Activated CD8-positive, alpha-beta memory T cell treated with anti-CD3 and anti-CD28 coated beads, Interleukin-2, amount 10 ng/mL, durations not matched to agents 7 days and 5 days (primary cell): ENCODE results near the gene RPS25. TPM values are rescaled to one million over a fixed set of nuclear protein-coding genes. Genes with fewer than 3 reads are reported as not detected.
"Not testable (repeated sequence)": the region's sequence is repeated elsewhere in the genome, so short reads cannot be mapped to it uniquely, and the experiment has no call there.

Experiments
- ATAC-seq: fragments of 150-1000 bp; cut with Tn5 transposase; one replicate; pipeline ENCODE4 v1.10.0; 2021; ENCODE audit warnings: moderate library complexity
- CTCF ChIA-PET: fragments of 350-600 bp; sonication (Branson Sonifier 250); formaldehyde crosslinking; loops from one replicate; lab custom pipeline; 2021; ENCODE audit warnings: antibody characterized with exemption; lab: Charles Lee
- DNase-seq: peaks from one replicate; pipeline ENCODE4 v3.0.0-alpha.2; 2020
- H3K27ac Mint-ChIP-seq: one replicate; pipeline ENCODE4 v1.8.0; 2021; ENCODE audit warnings: mild to moderate bottlenecking, mixed read lengths
- H3K27me3 Mint-ChIP-seq: one replicate; pipeline ENCODE4 v1.8.0; 2021; ENCODE audit warnings: mixed read lengths
- H3K36me3 Mint-ChIP-seq: one replicate; pipeline ENCODE4 v1.8.0; 2021; ENCODE audit warnings: mild to moderate bottlenecking, mixed read lengths
- H3K4me1 Mint-ChIP-seq: one replicate; pipeline ENCODE4 v1.8.0; 2021; ENCODE audit warnings: mixed read lengths
- H3K4me3 Mint-ChIP-seq: one replicate; pipeline ENCODE4 v1.8.0; 2021; ENCODE audit warnings: mild to moderate bottlenecking, moderate library complexity, mixed read lengths
- H3K9me3 Mint-ChIP-seq: one replicate; pipeline ENCODE4 v1.8.0; 2022; ENCODE audit warnings: low read depth, mixed read lengths
- total RNA-seq, 2 experiments: library from RNA; stranded (reverse); gene quantifications; one replicate each; pipeline ENCODE4 v1.2.3, GENCODE V29; 2021

The RPS25 gene
- total RNA-seq, 2 experiments from 2014 or later: 945 to 1,070 TPM

DNA sequence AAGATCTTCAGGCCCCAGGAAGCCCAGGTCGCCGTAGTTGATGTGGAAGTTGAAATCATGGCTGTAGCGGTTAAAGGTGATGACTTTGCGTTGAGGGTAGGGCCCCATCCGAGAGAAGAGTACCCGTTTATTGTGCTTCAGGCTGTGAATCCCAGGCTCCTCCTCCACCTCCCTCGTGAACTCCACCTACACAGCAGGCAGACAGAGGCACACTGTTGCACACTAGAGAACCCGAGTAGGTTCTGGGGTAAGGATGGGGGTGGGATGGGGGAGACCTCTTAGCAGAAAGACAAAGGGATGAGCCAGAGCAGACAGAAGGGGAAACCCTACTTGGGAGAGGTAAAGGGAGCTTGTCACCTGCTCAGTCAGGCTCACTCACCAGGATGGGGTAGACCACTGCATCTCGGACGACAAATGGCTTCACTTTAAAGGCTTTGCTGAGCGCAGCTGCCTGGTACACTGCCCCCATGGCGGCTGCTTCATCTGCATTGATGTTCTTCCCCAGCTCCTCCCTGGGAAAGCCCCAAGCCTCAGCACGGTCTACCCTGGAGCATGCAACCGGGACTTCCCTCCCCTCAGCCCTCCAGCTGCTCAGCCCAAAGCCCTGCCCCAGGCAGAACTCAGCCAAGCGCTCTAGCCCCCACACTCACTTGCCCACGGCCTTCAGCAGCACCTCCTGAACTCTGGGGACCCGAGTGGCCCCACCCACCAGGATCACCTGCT is 33.5 kb upstream of the RPS25 start:
- no peak overlapping the region for H3K4me3 Mint-ChIP-seq
- peak overlapping the region; percentile 18 for H3K27ac Mint-ChIP-seq
- H3K27me3 Mint-ChIP-seq: no peaks in the 10 kb centered on the region
- ATAC-seq (no peak), DNase-seq (no peak)
- CTCF ChIA-PET: interaction anchor here (1.2 to 2.5 kb wide), 3 partner anchors 13 to 362 kb away, joined by 3 to 8 read pairs (median 3); partner anchors contain the start of gene VPS11
- H3K4me1 Mint-ChIP-seq: peaks cover 40% of the 10 kb centered on the region
- H3K36me3 Mint-ChIP-seq: peaks cover 45% of the 10 kb centered on the region
- no peaks in the 10 kb centered on the region for H3K9me3 Mint-ChIP-seq

GRCh38 chr11:119049081-119049480 is 30.9 kb upstream of the RPS25 start:
- H3K27ac Mint-ChIP-seq: peak overlapping the region; percentile 29
- H3K9me3 Mint-ChIP-seq: no peaks in the 10 kb centered on the region
- no peak for DNase-seq
- CTCF ChIA-PET: interaction anchor here (2.4 kb wide), 1 partner anchor 17 kb away, joined by 10 read pairs; the partner anchor contains the start of gene SLC37A4
- no peak for ATAC-seq
- H3K4me1 Mint-ChIP-seq: peaks cover 25% of the 10 kb centered on the region
- no peak overlapping the region for H3K4me3 Mint-ChIP-seq
- peaks cover 46% of the 10 kb centered on the region for H3K36me3 Mint-ChIP-seq
- no peaks in the 10 kb centered on the region for H3K27me3 Mint-ChIP-seq

DNA sequence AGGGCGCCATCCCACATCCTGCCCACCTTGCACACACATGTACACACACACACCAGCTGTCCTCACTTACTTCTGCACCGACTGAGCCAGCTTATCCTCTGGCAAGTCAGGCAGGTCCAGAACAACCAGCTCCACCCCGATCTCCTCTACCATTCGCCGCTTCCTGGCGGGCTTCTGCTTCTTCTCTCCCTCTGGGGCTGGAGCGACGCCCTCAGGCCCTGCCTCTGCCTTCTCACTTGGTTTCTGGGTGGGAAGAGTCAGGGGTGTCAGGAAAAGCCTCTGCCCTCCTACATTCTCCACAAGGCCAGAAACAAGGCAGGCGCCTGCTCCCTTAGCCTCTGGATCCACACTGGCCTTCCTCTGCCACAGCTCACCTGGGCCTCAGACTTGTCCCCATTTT is 30.5 kb upstream of the RPS25 start:
- H3K9me3 Mint-ChIP-seq: no peaks in the 10 kb centered on the region
- H3K36me3 Mint-ChIP-seq: peaks cover 42% of the 10 kb centered on the region
- DNase-seq: no peak
- CTCF ChIA-PET: interaction anchor here (1.2 to 2.4 kb wide), 2 partner anchors 17 to 19 kb away, joined by 3 to 10 read pairs; partner anchors contain the start of genes SLC37A4 and VPS11
- no peak overlapping the region for H3K4me3 Mint-ChIP-seq
- H3K4me1 Mint-ChIP-seq: peaks cover 25% of the 10 kb centered on the region
- peak overlapping the region; percentile 29 for H3K27ac Mint-ChIP-seq
- ATAC-seq: no peak
- H3K27me3 Mint-ChIP-seq: no peaks in the 10 kb centered on the region

DNA sequence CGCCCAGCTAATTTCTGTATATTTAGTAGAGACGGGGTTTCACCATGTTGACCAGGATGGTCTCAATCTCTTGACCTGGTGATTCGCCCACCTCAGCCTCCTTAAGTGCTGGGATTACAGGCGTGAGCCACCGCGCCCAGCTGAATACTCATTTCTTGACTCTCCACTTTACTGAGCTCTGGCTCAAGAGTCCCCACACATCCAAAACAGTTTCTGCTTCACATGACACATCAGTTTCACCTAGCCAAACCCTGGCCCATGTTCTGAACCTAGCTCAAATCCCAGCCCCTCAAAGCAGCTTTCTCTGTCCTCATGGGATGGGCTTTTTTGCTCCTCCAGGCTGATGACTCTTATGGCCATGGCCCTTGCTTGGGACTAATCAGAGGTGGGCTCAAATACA is 29.1 kb upstream of the RPS25 start:
- ATAC-seq: no peak

GRCh38 chr11:119046489-119046888 is 28.3 kb upstream of the RPS25 start:
- DNase-seq (no peak), ATAC-seq (no peak)
- peaks cover 18% of the 10 kb centered on the region for H3K4me1 Mint-ChIP-seq
- CTCF ChIA-PET: interaction anchor here (1.6 kb wide), 1 partner anchor 254 kb away, joined by 3 read pairs; no protein-coding TSS in a partner anchor
- no peak overlapping the region for H3K27ac Mint-ChIP-seq
- H3K36me3 Mint-ChIP-seq: peaks cover 28% of the 10 kb centered on the region
- no peaks in the 10 kb centered on the region for H3K9me3 Mint-ChIP-seq
- no peaks in the 10 kb centered on the region for H3K27me3 Mint-ChIP-seq
- H3K4me3 Mint-ChIP-seq: no peak overlapping the region

More for the DNA sequence above, 29.1 kb upstream of the RPS25 start:
- no peak overlapping the region for H3K4me3 Mint-ChIP-seq
- no peaks in the 10 kb centered on the region for H3K9me3 Mint-ChIP-seq
- no peak overlapping the region for H3K27ac Mint-ChIP-seq
- H3K27me3 Mint-ChIP-seq: no peaks in the 10 kb centered on the region
- H3K4me1 Mint-ChIP-seq: peaks cover 18% of the 10 kb centered on the region
- CTCF ChIA-PET: interaction anchor here (1.2 to 2.4 kb wide), 3 partner anchors 9 to 20 kb away, joined by 3 to 10 read pairs (median 3); partner anchors contain the start of genes SLC37A4 and VPS11
- H3K36me3 Mint-ChIP-seq: peaks cover 31% of the 10 kb centered on the region
- no peak for DNase-seq

GRCh38 chr11:119044708-119045107 is 26.6 kb upstream of the RPS25 start:
- Mint-ChIP-seq H3K36me3 (peaks cover 25% of the 10 kb centered on the region), H3K27ac (no peak overlapping the region), H3K27me3 (no peaks in the 10 kb centered on the region), H3K4me3 (no peak overlapping the region), H3K9me3 (no peaks in the 10 kb centered on the region), H3K4me1 (peaks cover 18% of the 10 kb centered on the region)
- ATAC-seq (no peak), DNase-seq (no peak)
- CTCF ChIA-PET: interaction anchor here (2.5 to 3.3 kb wide), 2 partner anchors 11 to 12 kb away, joined by 9 read pairs; partner anchors contain the start of gene HYOU1

DNA sequence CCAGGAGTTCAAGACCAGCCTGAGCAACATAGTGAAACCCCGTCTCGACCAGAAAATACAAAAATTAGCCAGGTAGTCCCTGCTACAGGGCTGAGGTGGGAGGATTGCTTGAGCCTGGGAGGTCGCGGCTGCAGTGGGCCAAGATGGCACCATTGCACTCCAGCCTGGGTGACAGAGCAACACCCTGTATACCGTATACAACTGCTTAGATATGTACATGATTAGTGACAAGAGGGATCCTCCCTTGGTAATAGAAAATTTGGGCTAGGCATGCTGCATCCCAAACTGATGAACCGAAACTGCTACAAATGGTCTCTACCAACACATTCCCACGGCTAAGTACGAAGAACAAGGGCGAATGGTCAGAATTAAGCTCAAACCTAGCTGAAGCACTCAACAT is 24.8 kb upstream of the RPS25 start:
- peaks cover 6% of the 10 kb centered on the region for H3K4me1 Mint-ChIP-seq
- DNase-seq (no peak), ATAC-seq (no peak)
- H3K4me3 Mint-ChIP-seq: no peak overlapping the region
- peaks cover 17% of the 10 kb centered on the region for H3K36me3 Mint-ChIP-seq
- H3K9me3 Mint-ChIP-seq: no peaks in the 10 kb centered on the region
- H3K27ac Mint-ChIP-seq: no peak overlapping the region
- CTCF ChIA-PET: interaction anchor here (2.5 to 3.3 kb wide), 2 partner anchors 11 to 13 kb away, joined by 9 read pairs; partner anchors contain the start of gene HYOU1
- H3K27me3 Mint-ChIP-seq: peaks cover 2% of the 10 kb centered on the region

GRCh38 chr11:119041821-119042514 is 23.8 kb upstream of the RPS25 start:
- CTCF ChIA-PET: interaction anchor here (0.8 to 3.3 kb wide), 3 partner anchors 10 to 26 kb away, joined by 3 to 9 read pairs (median 3); partner anchors contain the start of genes RPS25 and VPS11
- Mint-ChIP-seq H3K4me3 (no peak overlapping the region), H3K27me3 (peaks cover 2% of the 10 kb centered on the region), H3K9me3 (no peaks in the 10 kb centered on the region), H3K27ac (no peak overlapping the region), H3K36me3 (peaks cover 10% of the 10 kb centered on the region), H3K4me1 (peaks cover 6% of the 10 kb centered on the region)
- DNase-seq (no peak), ATAC-seq (peak; percentile 23)

GRCh38 chr11:119039471-119039870 is 21.3 kb upstream of the RPS25 start:
- H3K4me3 Mint-ChIP-seq, H3K36me3 Mint-ChIP-seq, H3K27me3 Mint-ChIP-seq, ATAC-seq, H3K27ac Mint-ChIP-seq, DNase-seq, H3K9me3 Mint-ChIP-seq, H3K4me1 Mint-ChIP-seq: not testable (repeated sequence)
- CTCF ChIA-PET: interaction anchor here (1.3 kb wide), 1 partner anchor 12 kb away, joined by 3 read pairs; no protein-coding TSS in a partner anchor

DNA sequence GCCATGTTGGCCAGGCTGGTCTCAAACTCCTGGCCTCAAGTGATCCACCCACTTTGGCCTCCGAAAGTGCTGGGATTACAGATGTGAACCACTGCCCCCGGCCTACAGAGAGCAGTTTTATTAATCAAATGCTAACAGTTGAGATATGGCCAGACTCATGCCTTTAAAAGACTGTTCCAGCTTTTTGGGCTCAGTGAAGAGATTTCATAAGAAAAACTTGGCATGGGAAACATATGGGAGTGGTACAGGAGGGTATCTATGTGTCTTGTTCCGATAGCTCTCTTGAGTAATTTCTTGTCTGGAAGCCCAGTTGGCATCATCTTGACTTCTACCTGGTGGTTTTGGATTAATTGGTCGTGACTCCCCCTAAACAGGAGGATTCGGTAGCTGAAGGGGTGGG is 20.7 kb upstream of the RPS25 start:
- ATAC-seq (no peak), DNase-seq (no peak)
- Mint-ChIP-seq H3K36me3 (no peaks in the 10 kb centered on the region), H3K4me3 (no peak overlapping the region), H3K9me3 (no peaks in the 10 kb centered on the region), H3K27me3 (peaks cover 2% of the 10 kb centered on the region), H3K4me1 (peaks cover 6% of the 10 kb centered on the region), H3K27ac (no peak overlapping the region)
- CTCF ChIA-PET: interaction anchor here (1.3 kb wide), 1 partner anchor 13 kb away, joined by 3 read pairs; no protein-coding TSS in a partner anchor

DNA sequence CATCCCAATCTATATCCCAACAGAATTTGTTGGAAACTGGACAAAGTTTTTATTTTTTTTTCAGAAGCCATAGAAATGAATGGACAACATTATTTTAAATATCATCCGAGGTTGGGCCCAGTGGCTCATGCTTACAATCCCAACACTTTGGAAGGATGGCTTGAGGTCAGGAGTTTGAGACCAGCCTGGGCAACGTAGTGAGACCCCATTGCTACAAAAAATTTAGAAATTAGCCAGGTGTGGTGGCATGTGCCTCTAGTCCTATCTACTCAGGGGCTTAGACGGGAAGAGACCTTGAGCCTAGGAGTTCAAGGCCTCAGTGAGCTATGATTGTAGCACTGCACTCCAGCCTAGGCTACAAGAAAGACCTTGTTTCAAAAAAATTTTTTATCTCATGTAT is 16.7 kb upstream of the RPS25 start:
- peaks cover 5% of the 10 kb centered on the region for H3K4me1 Mint-ChIP-seq
- CTCF ChIA-PET: interaction anchor here (1.5 kb wide), 1 partner anchor 162 kb away, joined by 7 read pairs; no protein-coding TSS in a partner anchor
- no peak for DNase-seq

DNA sequence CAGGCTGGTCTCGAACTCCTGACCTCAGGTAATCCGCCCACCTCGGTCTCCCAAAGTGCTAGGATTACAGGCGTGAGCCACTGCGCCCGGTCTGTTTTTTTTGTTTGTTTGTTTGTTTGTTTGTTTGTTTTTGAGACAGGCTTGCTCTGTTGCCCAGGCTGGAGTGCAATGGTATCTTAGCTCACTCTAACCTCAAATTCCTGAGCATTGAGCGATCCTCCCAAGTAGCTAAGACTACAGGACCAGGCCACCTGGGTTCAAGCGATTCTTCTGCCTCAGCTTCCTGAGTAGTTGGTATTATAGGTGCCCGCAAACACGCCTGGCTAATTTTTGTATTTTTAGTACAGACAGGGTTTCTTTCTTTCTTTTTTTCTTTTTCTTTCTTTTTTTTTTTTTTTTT is 15.3 kb upstream of the RPS25 start:
- H3K27me3 Mint-ChIP-seq, DNase-seq, H3K36me3 Mint-ChIP-seq, ATAC-seq, H3K4me3 Mint-ChIP-seq, H3K9me3 Mint-ChIP-seq, H3K27ac Mint-ChIP-seq: not testable (repeated sequence)
- H3K4me1 Mint-ChIP-seq: peaks cover 19% of the 10 kb centered on the region
- CTCF ChIA-PET: interaction anchor here (0.7 to 3.1 kb wide), 6 partner anchors 10 to 163 kb away, joined by 3 to 9 read pairs (median 4); partner anchors contain the start of gene HYOU1

More for the DNA sequence above, 16.7 kb upstream of the RPS25 start:
- no peaks in the 10 kb centered on the region for H3K36me3 Mint-ChIP-seq
- H3K27me3 Mint-ChIP-seq: peaks cover 2% of the 10 kb centered on the region
- no peak overlapping the region for H3K27ac Mint-ChIP-seq
- H3K9me3 Mint-ChIP-seq: no peaks in the 10 kb centered on the region
- no peak overlapping the region for H3K4me3 Mint-ChIP-seq
- ATAC-seq: no peak

DNA sequence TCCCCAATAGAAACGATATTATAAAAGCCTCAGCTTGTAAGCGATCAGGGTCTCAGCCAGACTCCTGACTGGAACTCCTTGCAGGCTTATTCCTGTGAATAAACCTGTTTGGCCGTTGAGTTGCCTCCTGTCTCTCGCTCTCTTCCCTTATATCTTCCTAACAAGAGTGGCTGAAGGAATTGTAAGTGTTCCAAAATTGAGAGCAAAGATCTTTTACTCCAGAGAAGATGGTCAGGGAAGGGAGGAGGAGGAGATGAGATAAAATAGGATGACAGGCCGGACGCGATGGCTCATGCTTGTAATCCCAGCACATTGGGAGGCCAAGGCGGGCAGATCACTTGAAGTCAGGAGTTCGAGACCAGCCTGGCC is 13.8 kb upstream of the RPS25 start:
- CTCF ChIA-PET: interaction anchor here (0.8 to 3.1 kb wide), 11 partner anchors 9 to 289 kb away, joined by 3 to 12 read pairs (median 7); partner anchors contain the start of genes BCL9L, CENATAC and TRAPPC4
- Mint-ChIP-seq H3K4me3 (no peak overlapping the region), H3K36me3 (peaks cover 4% of the 10 kb centered on the region), H3K27me3 (no peaks in the 10 kb centered on the region), H3K4me1 (peaks cover 21% of the 10 kb centered on the region), H3K9me3 (no peaks in the 10 kb centered on the region), H3K27ac (no peak overlapping the region)
- no peak for ATAC-seq
- no peak for DNase-seq
